NCI-H146 treated with DMSO at 0.1 percent for 48 hours (cell line): ENCODE measurements around the gene SERPINE3.

Source experiments
- DNase-seq: peaks from one replicate; lab custom pipeline; 2025; ENCODE audit not compliant: unreplicated experiment; lab: John Stamatoyannopoulos, UW

SERPINE3 gene

DNA sequence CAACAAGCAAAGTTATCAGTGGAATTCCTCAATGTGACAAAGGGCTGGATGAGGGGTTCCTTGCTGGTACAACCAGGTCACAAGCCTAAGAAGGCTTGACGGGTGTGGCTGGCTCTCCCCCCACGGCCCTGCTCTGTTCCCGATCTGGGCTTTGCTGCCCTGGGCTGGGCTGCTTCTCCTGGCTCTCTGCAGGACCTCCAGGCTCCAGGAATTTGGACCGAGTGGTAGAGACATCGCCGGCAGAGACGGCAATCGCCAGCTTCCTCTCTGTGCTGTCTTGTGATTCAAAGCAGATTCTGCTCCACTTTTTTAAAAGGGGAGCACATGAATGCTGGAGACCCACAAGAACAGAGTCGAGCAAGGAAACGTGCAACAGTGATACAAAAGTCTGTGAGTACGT is at the start of gene SERPINE3:
Gene SERPINE3, plus strand, starts transcription at position 338 of the 400 bp plus-strand sequence. CDS start 1,401 bp downstream, outside the sequence.
- DNase-seq, result no peak

DNA sequence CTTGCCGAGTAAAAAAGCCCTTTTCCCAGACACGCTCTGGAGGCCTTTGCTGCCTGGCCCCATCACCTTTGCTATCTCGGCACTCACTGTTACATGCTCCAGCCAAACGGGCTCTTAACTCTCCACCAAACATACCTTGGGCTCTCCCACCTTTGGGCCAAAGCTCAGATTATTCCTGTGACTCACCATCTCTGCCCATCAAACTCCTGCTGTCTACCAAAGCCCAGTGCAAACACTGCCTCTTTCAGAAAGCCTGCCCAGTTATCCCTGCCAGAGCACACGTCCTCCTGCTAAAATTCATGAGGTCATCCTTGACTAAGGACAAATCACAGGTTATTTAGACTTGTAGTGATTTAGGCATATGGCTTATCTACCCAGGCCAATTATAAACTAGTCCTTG is 48.1 kb upstream of the SERPINE3 start:
- DNase-seq, result peak; percentile 12

DNA sequence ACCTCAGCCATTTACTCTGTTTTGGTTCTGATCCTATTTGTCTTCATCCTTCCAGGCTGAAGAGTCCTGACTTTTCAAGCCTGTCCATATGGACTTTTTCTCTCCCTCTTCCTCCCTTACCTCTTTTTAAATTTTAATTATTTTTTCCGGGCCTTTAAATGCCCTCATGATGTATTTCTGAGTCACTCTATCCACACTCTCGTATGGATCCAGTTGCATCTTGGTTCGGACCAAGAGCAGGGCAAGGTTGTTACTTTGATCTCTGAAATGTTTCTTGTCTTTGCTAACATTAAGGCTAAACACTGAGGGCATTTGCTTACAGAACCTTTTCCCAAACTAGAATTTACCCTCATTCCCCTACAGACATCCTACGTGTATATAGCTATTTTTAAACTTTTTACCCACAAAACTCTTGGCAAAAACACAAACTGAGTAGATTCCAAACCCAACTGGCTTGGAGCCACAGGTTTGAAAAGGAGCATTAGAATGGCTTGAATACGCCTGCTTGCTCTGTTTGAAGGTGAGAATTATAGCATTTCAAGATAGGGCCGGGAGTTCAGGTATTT is 47.4 kb upstream of the SERPINE3 start:
- DNase-seq, result no peak

DNA sequence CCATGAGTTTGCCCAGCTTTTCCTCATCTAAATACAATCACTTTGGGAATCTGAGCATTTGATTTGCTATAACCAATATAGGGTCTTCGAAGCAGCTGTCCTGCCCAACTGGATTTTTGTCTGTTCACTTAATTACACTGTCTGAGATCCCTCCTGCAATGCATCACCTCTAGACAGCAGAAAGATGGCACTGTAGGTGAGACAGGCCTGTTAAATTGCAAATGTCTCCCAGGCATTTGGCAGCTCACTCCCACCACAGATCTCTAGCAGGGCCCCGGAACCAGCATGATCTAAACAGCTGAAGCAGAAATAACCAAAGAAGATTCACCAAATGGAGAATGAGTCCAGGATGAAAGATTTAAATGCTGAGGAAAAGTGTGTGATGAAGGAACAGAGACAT is 41.9 kb upstream of the SERPINE3 start:
- DNase-seq, result no peak

GRCh38 chr13:51298812-51299211 is 40.7 kb upstream of the SERPINE3 start:
- DNase-seq, result no peak

DNA sequence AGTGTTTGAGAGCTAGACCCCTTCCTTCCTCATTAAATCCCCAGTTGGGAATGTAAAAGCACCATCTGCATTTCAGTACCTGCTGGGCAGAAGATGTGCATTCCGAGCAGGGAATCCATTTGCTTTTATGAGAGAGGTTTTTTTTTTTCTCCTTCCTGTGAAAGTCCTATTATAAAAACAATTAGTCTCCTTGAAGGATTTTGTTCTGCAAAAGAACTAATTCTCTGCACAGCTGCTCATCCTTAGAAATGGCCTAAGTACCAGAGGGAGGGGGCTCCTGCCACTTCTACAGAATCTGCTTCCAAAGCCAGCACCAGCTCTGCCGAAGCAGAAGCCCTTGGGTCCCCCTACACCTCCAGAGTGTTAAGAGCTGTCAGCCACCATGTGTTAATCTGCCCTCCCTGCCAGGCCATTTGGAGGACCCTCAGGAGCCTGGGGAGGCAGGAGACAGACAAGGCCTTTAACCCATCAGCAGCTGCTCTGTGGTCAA is 36.4 kb upstream of the SERPINE3 start:
- no peak for DNase-seq

DNA sequence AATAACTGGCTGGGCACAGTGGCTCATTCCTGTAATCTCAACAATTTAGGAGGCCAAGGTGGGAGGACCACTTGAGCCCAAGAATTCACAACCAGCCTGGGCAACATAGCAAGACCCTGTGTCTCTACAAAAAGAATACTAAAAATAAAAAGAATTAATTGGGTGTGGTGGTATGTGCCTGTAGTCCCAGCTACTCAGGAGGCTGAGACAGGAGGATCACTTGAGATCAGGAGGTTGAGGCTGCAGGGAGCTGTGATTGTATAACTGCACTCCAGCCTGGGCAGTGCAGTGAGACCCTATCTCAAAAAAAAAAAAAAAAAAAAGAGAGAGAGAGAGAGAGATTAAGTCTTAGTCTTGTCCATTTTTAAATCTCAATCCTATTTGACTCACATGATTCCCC is 35.6 kb upstream of the SERPINE3 start:
- DNase-seq, result no peak

DNA sequence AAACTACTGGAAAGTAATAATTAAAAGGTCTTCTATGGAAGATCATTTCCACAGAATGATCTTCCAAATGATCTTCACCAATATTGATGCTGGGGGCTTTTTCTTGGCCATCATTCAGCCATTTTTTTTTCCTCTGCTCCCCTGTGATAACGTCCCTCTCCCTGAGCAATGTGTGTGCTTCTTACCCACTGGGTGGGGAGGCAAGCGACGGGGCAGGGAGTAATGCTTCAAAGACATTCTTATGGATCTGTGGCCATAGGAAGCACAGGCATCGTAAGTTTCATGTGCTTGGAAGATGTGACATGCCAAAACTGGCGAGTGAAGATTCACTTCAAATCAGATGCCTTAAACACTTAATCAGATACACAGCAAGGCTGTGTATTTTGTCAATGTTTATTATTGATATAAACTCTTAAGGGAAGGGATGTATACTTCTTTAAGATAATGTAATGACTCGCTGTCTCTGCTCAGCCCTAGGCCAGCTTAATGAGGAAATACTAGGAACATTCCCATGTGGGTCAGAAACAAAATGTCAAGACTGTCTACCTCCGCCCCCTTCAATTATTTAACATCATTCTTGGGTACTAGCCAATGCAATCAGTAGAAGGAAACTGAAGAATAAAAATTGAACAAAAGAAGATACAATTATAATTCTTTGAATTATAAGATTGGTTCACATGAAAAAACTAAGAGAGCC is 34.1 kb upstream of the SERPINE3 start:
- no peak for DNase-seq

DNA sequence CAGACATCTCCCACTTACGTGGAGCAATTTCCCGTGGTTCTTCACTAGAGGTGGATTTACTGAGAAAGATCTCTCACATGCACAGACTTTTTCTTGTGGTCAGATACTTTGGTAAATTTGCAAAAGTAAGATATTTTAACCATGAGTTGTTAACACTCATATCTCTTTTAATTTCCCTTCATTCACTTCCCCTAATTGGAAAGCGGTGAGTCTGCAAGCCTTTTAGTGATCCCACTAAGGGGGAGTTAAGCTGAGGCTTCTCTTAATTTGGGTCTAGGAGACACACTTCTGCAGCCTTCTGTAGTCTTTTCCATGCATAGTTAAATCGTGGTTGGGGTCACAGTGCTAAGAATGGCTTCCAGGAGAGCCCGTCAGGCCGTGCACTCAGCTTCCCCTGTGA is 30.7 kb upstream of the SERPINE3 start:
- no peak for DNase-seq

DNA sequence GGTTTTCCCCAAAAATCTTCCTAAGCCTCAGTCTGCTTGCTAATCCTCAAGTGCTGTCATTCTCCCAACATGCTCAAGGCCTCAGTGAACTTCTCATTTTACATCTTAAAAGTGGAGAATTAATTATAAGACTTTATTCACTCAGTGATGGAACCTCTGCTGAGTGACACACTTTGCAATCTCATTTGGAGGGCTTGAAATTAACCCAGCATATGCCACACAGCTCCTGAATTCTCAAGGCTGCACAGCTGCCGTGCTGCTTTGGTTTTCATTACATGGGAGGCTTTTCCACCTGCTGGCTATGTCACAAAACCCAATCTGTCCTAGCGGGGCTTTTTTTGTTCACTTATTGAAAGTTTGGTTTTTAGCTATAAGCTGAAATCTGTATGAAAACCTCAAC is 28.3 kb upstream of the SERPINE3 start:
- no peak for DNase-seq

- DNase-seq, result no peak
These were observed 27.5 kb upstream of the SERPINE3 start for GRCh38 chr13:51311957-51312520.

- no peak for DNase-seq
These were observed 25.9 kb upstream of the SERPINE3 start for GRCh38 chr13:51313619-51314018.

DNA sequence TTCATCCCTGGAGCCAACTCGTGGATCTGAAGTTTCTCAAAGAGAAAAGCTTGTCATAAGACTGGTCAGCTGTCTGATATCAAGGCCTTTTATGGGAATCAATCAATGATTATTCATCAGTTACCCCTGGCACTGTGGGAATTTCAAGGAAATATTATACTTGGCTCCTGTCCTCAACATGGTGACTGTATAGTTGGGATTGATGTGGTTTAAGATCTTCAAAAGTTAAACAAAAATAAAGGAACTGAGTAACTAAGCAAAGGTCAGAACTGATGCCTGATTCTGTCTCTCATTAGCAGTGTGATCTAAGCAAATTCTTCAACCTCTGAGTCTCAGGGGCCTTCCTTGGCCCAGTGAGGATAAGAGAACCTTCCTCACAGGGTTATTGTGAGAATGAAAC is 22.2 kb upstream of the SERPINE3 start:
- DNase-seq, result no peak

DNA sequence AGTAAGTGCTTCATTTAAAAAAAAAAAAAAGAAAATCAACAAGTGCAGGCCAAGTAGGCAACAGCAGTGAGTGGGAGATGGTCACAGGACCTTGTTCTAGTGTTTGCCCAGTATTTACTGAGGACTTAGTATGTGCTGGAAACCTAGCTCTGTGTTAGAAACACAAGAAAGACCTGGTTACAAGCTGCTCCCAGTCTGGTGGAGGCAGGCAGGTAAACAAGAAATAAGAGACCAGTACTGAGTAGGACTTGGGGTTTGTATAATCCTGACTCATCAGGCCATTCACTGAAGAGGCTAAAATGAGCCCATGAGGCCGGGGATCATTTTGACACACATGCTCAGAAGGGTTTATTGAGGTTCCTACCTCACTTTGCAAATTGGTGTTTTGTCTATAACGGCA is 21.5 kb upstream of the SERPINE3 start:
- DNase-seq, result no peak

DNA sequence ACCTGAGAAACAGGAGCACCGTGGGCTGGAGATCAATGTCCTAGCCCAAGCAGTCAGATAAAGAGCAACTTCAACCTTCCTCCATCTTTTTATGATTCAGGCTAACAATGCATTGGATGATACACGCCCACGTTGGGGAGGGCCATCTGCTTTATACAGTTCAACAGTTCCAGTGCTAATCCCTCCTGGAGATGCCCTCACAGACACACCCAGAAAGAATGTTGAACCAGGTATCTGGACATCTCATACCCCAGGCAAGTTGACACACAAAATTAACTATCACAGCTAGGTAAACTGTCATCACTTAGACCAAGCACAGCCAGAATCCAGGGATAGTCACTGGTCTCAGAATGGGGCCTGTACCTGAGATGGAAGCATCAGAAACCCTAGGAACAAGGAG is 20.6 kb upstream of the SERPINE3 start:
- DNase-seq, result no peak

DNA sequence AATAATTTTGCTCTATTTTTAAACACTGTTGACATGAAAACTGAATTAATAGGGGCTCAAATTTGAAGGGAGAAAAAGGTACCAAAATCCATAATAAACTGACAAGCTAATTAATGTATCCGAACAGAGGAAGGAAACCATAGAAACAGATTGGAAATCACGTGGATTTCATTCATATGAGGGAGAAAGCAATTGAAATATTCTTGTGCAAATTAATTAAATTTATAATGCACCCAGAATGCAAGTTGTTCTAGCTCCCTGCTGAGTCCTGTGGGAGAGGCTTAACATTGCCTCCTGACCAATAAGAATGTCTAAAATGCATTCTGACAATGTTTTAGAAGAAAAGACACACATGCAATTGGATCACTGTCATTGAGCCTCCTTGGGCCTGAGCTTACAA is 17.7 kb upstream of the SERPINE3 start:
- no peak for DNase-seq

GRCh38 chr13:51322826-51323225 is 16.7 kb upstream of the SERPINE3 start:
- no peak for DNase-seq

DNA sequence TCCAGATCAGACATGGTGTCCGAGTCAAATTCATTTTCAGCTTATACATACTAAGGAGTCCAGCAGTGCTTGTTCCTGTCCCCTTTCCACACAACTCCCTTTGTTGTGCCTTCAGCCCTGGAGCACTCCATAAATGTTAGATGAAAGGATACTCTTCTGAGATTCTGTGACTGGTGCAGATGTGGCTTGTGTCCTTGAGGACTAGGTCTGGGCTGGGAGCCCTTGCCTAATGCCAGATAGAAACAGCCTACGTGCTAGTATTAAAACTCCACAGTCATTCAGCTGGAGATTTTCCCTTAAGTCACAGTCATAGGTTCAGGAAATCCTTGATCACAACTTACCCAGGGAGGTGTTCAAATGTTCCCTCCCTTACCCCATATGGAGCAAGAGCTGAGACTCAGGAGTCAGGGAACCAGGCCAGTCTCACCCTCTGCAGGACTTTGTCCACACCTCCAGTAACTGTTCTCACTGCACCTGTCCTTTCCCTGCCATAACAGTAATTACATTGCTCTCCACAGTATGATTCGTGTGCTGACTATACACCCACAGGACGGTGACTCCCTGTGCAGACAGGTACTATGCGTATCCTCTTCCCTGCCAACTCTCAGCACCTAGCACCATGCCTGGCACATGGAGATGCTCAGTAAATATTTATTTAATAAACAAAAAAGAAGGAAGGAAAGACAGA is 15.5 kb upstream of the SERPINE3 start:
- no peak for DNase-seq

GRCh38 chr13:51324714-51325420 is 14.6 kb upstream of the SERPINE3 start:
- no peak for DNase-seq

- no peak for DNase-seq
These were observed 13.7 kb upstream of the SERPINE3 start for GRCh38 chr13:51325837-51326236.

DNA sequence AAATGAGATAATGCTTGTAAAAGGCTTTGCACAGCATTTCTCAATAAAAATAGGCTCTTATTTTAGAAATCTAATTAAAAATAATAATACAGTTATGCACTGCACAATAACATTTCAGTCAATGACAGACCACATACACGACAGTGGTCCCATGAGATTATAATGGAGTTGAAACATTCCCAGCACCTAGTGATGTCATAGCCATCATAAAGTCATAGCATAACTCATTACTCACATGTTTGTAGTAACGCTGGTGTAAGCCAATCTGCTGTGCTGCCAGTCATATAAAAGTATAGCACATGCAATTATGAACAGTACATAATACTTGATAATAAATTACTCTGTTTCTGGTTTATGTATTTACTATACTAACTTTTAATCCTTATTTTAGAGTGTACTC is 12.7 kb upstream of the SERPINE3 start:
- DNase-seq, result no peak
